Ishikawa (cell line): ENCODE data around the gene KIAA1549.
A peak's percentile ranks its signal among the peaks of the same experiment; 100 is the strongest.

Experiments used
- CEBPB ChIP-seq: IDR thresholded peaks from 2 replicates; pipeline ENCODE4 v1.6.1; 2012
- CREB1 ChIP-seq: IDR thresholded peaks from 2 replicates; pipeline ENCODE4 v1.6.1; 2012; ENCODE audit warnings: low read depth
- EGR1 ChIP-seq: IDR thresholded peaks from 2 replicates; pipeline ENCODE4 v1.6.1; 2012
- EP300 ChIP-seq: IDR thresholded peaks from 2 replicates; pipeline ENCODE4 v1.6.1; 2012; ENCODE audit warnings: borderline replicate concordance
- FOXM1 ChIP-seq: IDR thresholded peaks from 2 replicates; pipeline ENCODE4 v1.6.1; 2012; ENCODE audit warnings: low read depth, borderline replicate concordance
- MAX ChIP-seq: IDR thresholded peaks from 2 replicates; pipeline ENCODE4 v1.6.1; 2012
- NFIC ChIP-seq: IDR thresholded peaks from 2 replicates; pipeline ENCODE4 v1.6.1; 2012
- RAD21 ChIP-seq: IDR thresholded peaks from 2 replicates; pipeline ENCODE4 v1.6.1; 2012; ENCODE audit warnings: low read depth
- REST ChIP-seq: IDR thresholded peaks from 2 replicates; pipeline ENCODE4 v1.6.1; 2012; ENCODE audit warnings: low read depth, mild to moderate bottlenecking
- TAF1 ChIP-seq: IDR thresholded peaks from 2 replicates; pipeline ENCODE4 v1.6.1; 2012; ENCODE audit warnings: low read depth, mild to moderate bottlenecking
- TCF12 ChIP-seq: IDR thresholded peaks from 2 replicates; pipeline ENCODE4 v1.6.1; 2012; ENCODE audit warnings: low read depth
- TEAD4 ChIP-seq: IDR thresholded peaks from 2 replicates; pipeline ENCODE4 v1.6.1; 2012
- USF1 ChIP-seq: IDR thresholded peaks from 2 replicates; pipeline ENCODE4 v1.6.1; 2012
- YY1 ChIP-seq: IDR thresholded peaks from 2 replicates; pipeline ENCODE4 v1.6.1; 2012; ENCODE audit warnings: low read depth
- ZBTB7A ChIP-seq: IDR thresholded peaks from 2 replicates; pipeline ENCODE4 v1.6.1; 2012; ENCODE audit warnings: low read depth

KIAA1549 gene

GRCh38 chr7:138857728-138858127 lies 123.5 kb downstream of the KIAA1549 start:
- TF ChIP-seq USF1 (no peak), FOXM1 (no peak), REST (no peak), TCF12 (no peak), RAD21 (no peak), CEBPB (no peak), TAF1 (no peak), ZBTB7A (no peak), EP300 (no peak), NFIC (no peak), TEAD4 (no peak), EGR1 (no peak), CREB1 (no peak), MAX (no peak), YY1 (no peak)

- TF ChIP-seq EGR1 (no peak), TEAD4 (no peak), REST (no peak), FOXM1 (no peak), TAF1 (no peak), MAX (no peak)
Measured at GRCh38 chr7:138854115-138854645, 127.0 kb downstream of the KIAA1549 start.

- TF ChIP-seq CEBPB (no peak), REST (no peak), TCF12 (no peak), FOXM1 (no peak)
Measured at GRCh38 chr7:138853448-138853847, 127.7 kb downstream of the KIAA1549 start.

GRCh38 chr7:138852469-138852868 lies 128.7 kb downstream of the KIAA1549 start:
- TF ChIP-seq MAX (0 out of 2 replicates have a peak, but pooled peaks have one; percentile 20), YY1 (no peak), NFIC (0 out of 2 replicates have a peak, but pooled peaks have one; percentile 6)

GRCh38 chr7:138849701-138850100 lies 131.5 kb downstream of the KIAA1549 start:
- TF ChIP-seq REST (no peak), NFIC (no peak), FOXM1 (no peak), RAD21 (no peak), TCF12 (no peak), EP300 (no peak), USF1 (no peak), CREB1 (no peak), EGR1 (no peak), YY1 (no peak), MAX (no peak), ZBTB7A (no peak), CEBPB (no peak)
